Measurements from ENCODE around the gene SBK3.

SBK3 gene

DNA sequence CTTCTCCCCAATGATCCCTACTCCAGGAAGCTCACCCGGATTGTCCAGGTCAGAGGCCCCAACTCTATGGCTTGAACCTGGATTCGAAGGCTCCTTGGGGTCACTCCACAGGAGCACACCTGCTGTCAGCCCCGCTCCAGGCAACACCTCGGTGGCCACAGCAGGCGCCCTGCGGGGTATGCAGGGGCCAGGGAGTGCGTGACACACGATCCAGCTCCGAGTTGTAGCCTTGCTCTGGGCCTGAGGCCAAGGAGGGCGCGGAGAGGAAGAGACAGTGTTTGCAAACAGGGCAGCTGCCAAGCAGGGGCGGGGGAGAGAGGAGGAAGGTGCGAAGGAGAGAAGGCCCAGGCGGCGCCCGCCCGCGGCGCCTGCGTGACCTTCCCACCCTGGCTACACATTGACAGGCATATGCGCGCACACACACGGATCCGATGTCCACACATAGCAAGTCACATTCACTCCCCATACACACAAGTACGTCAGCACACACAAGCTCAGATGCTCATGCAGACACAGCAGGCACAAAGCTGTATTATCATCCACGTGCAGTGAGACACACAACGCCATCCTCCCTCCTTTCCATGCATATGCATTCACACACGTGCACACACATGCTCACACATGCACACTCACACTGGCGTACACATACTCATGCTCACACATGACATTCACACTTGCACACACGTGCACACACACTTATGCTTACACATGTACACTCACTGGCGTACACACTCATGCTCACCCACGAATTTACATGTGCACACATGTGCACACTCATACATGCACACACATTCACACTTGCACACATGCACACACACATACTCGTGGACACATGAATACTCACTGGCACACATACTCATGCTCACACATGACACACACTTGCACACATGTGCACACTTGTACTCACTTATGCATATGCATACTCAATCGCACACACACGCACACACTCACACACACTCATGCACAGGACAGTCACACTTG, 18.8 kb downstream of the SBK3 start:
- peak in 1 of 2 experiments; percentile 58 for DNase-seq

DNA sequence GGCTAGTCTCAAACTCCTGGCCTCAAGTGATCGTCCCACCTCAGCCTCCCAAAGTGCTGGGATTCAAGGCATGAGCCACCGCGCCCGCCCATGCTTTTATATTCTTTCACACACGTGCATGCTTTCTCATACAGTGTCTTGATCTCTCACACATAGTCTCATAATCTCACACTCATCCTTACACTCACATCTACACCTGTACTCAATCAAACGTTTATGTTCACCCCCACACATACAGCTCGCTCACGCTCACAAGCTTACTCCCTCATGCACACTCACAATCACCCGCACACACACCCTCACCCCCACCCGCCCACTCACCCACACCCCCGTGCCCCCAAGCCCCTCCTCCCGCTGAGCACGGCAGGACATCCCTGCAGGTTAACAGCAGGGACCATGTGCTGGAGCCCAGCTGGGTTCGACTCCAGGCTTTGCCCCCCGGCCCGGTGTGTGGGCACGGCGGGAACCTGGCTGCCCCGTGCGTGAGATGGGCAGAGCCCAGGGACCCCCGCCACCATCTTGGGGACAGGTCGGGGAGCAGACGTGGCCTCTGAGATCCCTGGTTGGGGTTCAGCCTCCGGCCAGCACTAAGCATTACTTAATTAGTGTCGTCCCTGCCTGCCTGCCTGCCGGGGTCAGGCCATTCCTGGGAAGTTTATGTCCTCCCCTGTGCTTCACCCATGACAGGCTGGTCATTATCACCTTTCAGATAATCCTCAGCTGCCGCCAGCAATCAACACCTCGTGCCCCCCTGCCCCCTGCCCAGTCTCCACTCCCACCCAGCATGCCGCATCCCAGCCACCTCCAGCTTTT, 19.8 kb downstream of the SBK3 start:
- no peak for DNase-seq
- TF ChIP-seq POLR2A (IDR thresholded peaks at IDR 0.05; ENCODE audit: low read length) (no peak), GATA1 (IDR thresholded peaks at IDR 0.05; ENCODE audit: low read depth, low read length) (no peak)

More for the DNA sequence above, 18.8 kb downstream of the SBK3 start:
- TF ChIP-seq GATA1 (IDR thresholded peaks at IDR 0.05; ENCODE audit: low read depth, low read length): no peak
- TF ChIP-seq POLR2A (IDR thresholded peaks at IDR 0.05; ENCODE audit: low read length): no peak

DNA sequence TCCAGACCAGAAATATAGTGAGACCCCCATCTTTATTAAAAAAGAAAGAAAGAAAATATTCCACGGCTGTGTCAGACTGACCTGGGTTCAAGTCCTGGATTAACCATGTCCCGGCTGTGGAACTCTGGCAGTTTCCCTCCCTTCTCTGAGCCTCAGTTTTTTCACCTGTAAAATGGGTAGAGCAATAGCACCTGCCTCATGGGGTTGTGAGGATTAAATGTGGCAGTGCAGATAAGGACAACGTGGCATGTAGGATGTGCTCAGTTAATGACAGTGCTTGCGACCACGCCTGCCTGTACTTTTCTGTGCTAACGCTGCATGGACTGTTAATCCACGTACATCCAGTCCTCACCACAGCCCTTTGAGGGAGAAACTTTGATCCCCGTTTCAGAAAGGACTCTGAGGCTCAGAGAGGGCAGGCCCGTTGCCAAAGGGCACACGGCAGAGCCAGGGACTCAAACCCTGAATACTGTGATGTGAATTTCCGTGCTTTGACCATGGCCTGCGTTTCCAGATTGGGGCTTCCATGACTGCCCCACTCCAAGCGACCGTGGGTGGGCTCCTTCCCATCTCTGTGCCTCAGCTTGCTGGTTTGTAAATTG, 24.6 kb downstream of the SBK3 start:
- TF ChIP-seq GATA1 (IDR thresholded peaks at IDR 0.05; ENCODE audit: low read depth, low read length) (no peak), POLR2A (IDR thresholded peaks at IDR 0.05; ENCODE audit: low read length) (no peak)
- DNase-seq: peak in 1 of 2 experiments; percentile 31

DNA sequence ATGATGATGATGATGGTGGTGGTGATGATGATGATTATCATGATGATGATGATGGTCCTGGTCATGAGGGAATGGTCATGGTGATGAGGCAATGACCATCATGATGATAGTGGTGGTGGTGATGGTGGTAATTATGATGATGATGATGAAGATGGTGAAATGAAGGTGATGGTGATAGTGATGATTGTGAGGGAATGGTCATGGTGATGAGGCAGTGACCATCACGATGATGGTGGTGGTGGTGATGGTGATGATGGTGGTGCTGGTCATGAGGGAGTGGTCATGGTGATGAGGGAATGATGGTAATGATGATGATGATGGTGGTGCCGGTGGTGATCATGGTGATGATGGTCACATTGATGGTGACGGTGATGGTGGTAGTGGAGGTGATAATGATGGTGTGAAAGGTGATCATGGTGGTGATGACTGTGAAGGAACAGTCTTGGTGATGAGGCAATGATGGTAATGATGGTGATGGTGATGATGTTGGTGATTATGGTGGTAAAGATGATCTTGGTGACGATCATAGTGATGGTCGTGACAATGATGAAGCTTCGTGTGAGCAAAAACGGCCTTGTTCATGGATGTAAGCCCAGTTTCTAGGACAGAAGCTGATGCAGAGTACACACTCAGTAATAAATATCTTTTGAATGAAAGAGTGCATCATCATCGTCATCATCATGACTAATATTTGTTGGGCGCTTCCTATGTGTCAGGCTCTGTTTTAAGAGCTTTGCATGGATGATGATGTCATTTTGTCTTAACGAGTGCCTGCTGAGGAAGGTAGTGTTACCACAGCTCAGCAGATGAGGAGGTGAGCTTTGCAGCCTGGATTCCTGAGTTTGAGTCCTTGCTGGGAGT, 25.7 kb downstream of the SBK3 start:
- DNase-seq: peak in 1 of 2 experiments; percentile 60
- TF ChIP-seq GATA1 (IDR thresholded peaks at IDR 0.05; ENCODE audit: low read depth, low read length): no peak
- TF ChIP-seq POLR2A (IDR thresholded peaks at IDR 0.05; ENCODE audit: low read length): no peak

DNA sequence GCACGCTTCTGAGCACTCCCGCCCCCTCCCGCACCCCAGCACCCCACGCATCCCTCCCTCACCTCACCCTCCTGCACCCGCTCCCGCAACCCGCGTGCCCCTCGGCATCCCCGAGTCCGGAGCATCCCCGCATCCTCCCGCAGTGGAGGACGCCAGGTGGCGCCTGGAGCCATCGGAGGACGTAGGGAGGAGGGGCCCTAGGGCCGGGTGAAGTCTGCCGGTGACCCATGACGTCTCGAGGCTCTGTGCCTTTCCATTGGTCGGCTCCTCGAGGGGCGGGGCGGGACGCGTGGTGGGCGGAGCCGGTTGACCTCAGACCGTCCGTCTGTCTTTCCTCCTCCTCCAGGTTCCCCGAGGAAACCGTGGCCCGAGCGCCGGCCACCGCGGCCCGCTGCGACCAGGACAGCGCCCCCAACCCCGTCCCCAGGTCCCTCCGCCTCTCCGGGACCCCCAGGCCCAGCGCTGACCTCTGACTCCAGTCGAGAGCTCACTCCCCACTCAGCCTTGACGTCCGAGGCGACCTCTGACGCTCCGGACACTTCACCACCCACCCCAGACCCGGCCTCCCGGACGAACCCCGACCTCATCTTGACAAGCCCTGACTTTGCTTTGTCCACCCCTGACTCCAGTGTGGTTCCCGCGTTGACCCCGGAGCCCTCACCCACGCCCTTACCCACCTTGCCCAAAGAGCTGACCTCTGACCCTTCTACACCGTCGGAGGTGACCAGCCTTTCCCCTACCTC, 28.3 kb downstream of the SBK3 start:
- DNase-seq: peak; percentile 94 to 97
- TF ChIP-seq POLR2A (IDR thresholded peaks at IDR 0.05; ENCODE audit: low read length) (no peak), GATA1 (IDR thresholded peaks at IDR 0.05; ENCODE audit: low read depth, low read length) (no peak)

DNA sequence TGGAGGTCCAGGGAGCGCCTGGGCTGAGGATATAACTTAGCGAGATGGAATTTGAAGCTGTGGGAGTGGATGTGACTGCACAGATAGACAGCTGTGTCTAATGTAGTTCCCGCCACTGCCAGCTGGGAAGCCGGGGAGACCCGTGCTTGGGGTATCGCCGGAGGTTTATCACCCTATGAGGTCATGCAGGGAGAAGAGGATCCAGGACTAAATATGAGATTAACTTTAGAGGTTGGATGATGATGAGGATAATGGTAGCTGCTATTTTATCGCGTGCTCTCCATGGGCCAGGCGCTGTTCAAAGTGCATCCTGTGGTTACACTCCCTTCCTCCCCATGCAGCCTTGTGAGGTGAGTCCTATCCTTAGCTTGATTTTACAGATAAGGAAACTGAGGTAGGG, 37.2 kb downstream of the SBK3 start:
- TF ChIP-seq POLR2A (IDR thresholded peaks at IDR 0.05; ENCODE audit: low read length): no peak
- no peak for TF ChIP-seq GATA1 (IDR thresholded peaks at IDR 0.05; ENCODE audit: low read depth, low read length)
- DNase-seq: no peak

DNA sequence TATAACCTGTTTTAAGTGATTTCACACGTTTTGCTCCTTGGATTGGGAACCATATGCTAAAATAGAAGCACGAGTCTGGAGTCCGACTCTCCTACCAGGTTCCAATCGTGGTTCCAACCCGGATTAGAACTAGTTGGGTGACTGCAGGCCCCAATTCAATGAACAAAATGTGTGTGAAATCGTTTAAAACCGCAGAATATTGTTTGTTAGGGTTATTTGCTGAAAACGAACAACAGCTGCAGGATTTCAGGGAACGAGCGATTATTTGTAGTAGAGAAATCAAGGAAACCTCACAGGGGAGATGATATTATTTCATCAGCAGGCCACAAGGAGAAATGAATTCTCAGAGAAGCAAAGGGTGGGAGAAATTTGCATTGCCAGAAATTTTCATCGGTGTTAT, 40.4 kb downstream of the SBK3 start:
- TF ChIP-seq POLR2A (IDR thresholded peaks at IDR 0.05; ENCODE audit: low read length) (no peak), GATA1 (IDR thresholded peaks at IDR 0.05; ENCODE audit: low read depth, low read length) (no peak)

DNA sequence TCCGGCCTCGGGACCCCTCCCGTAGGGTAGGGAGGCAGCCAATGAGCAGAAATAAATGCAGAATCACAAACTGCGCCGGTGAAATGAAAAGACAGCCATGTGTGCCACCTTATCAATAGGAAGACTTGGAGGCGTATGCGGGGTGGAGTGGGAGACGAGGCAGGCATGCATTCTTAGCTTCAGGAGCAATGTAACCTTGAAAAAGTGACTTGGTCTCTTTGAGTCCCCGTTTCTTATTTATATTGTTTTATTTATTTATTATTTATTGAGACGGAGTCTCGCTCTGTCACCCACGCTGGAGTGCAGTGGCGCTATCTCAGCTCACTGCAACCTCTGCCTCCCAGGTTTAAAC, 41.1 kb downstream of the SBK3 start:
- no peak for TF ChIP-seq POLR2A (IDR thresholded peaks at IDR 0.05; ENCODE audit: low read length)
- no peak for TF ChIP-seq GATA1 (IDR thresholded peaks at IDR 0.05; ENCODE audit: low read depth, low read length)
- DNase-seq: no peak

More for the DNA sequence above, 40.4 kb downstream of the SBK3 start:
- DNase-seq: no peak

DNA sequence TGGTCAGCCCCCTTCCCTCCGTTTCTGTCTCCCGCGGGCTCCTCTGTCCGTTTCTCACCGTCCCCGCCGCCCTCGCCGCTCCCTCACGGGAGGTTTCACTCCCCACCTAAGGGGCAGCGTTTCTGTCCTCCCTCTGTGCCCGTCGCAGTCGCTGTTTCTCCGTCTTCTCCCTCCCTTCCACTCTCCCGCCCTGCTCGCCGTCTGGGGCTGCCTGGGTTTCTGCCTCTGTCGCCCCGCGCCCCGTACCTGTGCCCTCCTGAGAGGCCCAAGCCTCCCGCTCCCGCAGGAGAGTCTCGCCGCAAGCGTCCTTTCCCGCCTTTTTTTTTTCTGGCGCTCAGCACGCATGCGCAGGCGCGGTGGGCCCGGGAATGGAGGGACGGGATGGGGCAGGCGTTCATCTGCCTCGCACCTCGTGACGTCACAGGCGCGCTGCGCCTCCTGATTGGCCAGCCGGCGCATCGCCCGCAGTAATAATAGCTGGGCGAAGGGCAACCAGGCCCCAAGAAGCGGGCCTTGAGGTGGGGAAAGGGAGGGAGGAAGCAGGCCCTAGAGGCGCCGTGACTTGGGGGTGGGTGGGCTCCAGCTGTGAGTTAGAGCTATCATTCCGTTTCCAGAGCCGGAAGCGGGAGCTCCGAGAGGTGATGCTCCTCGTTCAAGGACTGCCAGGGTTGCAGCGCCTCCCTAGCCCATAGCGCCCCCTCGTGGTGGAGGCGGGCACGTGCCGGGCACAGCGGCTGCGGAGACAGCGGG, 41.7 kb downstream of the SBK3 start:
- DNase-seq: peak; percentile 92 to 95

DNA sequence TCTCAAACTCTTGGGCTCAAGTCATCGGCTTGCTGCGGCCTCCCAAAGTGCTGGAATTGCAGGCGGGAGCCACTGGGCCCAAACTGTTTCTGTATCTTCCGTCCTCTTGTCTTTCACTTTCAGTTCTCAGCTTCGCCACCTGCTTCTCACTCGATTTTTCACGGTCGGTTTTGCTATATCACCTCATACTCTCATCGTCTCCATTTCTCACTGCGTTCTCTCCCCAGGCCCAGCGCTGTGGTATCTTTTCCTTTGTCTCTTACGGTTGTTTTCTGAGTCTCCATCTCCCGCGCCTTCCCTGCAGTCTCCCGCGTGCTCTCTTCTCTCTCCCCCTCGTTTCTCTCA, 42.2 kb downstream of the SBK3 start:
- DNase-seq: no peak
- TF ChIP-seq POLR2A (IDR thresholded peaks at IDR 0.05; ENCODE audit: low read length): no peak
- no peak for TF ChIP-seq GATA1 (IDR thresholded peaks at IDR 0.05; ENCODE audit: low read depth, low read length)

More for the DNA sequence above, 41.7 kb downstream of the SBK3 start:
- no peak for TF ChIP-seq POLR2A (IDR thresholded peaks at IDR 0.05; ENCODE audit: low read length)
- TF ChIP-seq GATA1 (IDR thresholded peaks at IDR 0.05; ENCODE audit: low read depth, low read length): no peak

DNA sequence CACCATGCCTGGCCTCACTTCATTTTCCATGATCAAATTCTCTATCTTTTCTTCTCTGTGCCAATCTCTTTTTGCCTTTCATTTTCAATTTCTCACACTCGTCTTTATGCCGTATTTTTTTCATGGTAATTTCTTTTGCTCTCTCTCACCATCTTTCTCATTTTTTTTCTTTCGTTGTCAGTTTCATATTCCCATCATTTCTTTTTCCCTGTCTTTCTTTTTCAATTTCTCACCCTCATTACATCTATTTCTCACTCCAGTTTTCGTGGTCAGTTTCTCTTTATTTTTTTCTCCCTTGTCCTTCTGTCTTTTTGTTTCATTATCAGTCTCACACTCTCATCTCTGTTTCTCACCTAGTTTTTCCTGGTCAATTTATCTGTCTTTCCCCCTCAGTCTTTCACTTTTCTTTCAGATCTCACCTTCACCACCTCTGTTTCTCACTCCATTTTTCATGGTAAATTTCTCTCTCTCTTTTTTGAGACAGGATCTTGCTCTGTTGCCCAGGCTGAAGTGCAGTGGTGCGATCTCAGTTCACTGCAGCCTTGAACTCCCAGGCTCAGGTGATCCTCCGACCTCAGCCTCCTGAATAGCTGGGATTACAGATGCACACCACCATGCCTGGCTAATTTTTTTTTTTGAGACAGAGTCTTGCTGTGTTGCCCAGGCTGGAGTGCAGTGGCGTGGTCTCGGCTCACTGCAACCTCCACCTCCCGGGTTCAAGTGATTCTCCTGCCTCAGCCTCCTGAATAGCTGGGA, 43.0 kb downstream of the SBK3 start:
- TF ChIP-seq POLR2A (IDR thresholded peaks at IDR 0.05; ENCODE audit: low read length) (no peak), GATA1 (IDR thresholded peaks at IDR 0.05; ENCODE audit: low read depth, low read length) (no peak)
- no peak for DNase-seq
